Measurements from ENCODE around the gene ITGBL1. TPM values are rescaled to one million over a fixed set of nuclear protein-coding genes. Genes with fewer than 3 reads are reported as not detected.

The ITGBL1 gene
- total RNA-seq, 2 donors from 2014 or later = not detected

DNA sequence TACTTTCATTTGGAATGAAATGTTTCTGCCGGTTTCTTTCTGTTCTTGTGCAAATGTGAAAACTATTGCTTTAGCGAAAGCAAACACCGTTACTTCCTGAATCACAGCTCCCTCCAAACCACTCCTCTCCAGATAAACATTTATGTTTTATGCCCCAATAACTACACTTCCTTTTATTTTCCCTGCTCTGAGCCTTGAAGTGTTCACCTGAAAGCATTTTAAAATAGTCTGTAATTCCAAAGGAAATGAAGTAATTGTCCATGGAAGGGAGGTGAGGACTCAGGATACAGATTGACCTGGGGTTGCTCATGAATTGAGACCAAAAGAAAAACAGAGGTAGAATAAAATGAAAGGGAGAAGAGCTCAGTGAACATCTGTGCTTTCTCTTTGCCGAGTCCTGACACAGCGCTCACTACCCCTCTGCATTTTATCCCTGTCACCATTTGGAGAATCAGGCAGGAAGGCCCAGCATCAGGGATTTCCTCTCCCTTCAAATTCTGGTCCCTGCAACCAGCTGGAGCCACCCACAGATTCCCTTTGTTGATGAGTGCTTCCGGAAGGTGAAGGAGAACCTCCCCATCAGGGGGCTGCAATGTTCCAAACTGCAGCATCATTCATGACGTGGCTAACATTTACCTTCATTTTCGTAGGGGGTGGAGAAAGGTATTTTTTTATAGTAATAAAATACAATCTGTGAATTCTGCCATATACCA, 171.9 kb downstream of the ITGBL1 start:
- H3K27ac Mint-ChIP-seq = no peak overlapping the region
- Histone ChIP-seq H3K4me1 (ENCODE audit: control insufficient read depth, insufficient read depth, low read length) (no peaks in the 10 kb centered on the region), H3K27me3 (ENCODE audit: control insufficient read depth, insufficient read depth, low read length, poor library complexity, severe bottlenecking) (no peaks in the 10 kb centered on the region), H3K36me3 (ENCODE audit: control insufficient read depth, insufficient read depth, low read length) (no peaks in the 10 kb centered on the region), H3K9ac (ENCODE audit: extremely low read depth, low read length, poor library complexity, severe bottlenecking) (no peak overlapping the region), H3K27ac (ENCODE audit: low read depth, low read length) (no peak overlapping the region), H3K9me3 (ENCODE audit: control insufficient read depth, low read length) (no peaks in the 10 kb centered on the region), H3K4me3 (ENCODE audit: low read length) (no peak overlapping the region)
- no peak overlapping the region for H3K4me3 Mint-ChIP-seq
- no peaks in the 10 kb centered on the region for H3K9me3 Mint-ChIP-seq
- peak; percentile 56 for DNase-seq
- TF ChIP-seq, protein P1, sequence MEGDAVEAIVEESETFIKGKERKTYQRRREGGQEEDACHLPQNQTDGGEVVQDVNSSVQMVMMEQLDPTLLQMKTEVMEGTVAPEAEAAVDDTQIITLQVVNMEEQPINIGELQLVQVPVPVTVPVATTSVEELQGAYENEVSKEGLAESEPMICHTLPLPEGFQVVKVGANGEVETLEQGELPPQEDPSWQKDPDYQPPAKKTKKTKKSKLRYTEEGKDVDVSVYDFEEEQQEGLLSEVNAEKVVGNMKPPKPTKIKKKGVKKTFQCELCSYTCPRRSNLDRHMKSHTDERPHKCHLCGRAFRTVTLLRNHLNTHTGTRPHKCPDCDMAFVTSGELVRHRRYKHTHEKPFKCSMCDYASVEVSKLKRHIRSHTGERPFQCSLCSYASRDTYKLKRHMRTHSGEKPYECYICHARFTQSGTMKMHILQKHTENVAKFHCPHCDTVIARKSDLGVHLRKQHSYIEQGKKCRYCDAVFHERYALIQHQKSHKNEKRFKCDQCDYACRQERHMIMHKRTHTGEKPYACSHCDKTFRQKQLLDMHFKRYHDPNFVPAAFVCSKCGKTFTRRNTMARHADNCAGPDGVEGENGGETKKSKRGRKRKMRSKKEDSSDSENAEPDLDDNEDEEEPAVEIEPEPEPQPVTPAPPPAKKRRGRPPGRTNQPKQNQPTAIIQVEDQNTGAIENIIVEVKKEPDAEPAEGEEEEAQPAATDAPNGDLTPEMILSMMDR (conservative IDR thresholded peaks at IDR 0.05) = no peak
- H3K36me3 Mint-ChIP-seq (ENCODE audit: low read depth) = no peaks in the 10 kb centered on the region
- no peaks in the 10 kb centered on the region for H3K27me3 Mint-ChIP-seq (ENCODE audit: insufficient read depth)
- peaks cover 9% of the 10 kb centered on the region for H3K4me1 Mint-ChIP-seq
- 71 to 100% methylated on average over 2 to 8 of the region's 8 CpGs for WGBS, 2 experiments (ENCODE audit: insufficient coverage in 1 of 2, insufficient read length in 1 of 2)

- TF ChIP-seq, protein P1 (conservative IDR thresholded peaks at IDR 0.05) = no peak
- Histone ChIP-seq H3K4me1 (ENCODE audit: control insufficient read depth, insufficient read depth, low read length) (no peaks in the 10 kb centered on the region), H3K9me3 (ENCODE audit: control insufficient read depth, low read length) (no peaks in the 10 kb centered on the region), H3K9ac (ENCODE audit: extremely low read depth, low read length, poor library complexity, severe bottlenecking) (no peak overlapping the region), H3K36me3 (ENCODE audit: control insufficient read depth, insufficient read depth, low read length) (no peaks in the 10 kb centered on the region), H3K27ac (ENCODE audit: low read depth, low read length) (no peak overlapping the region), H3K4me3 (ENCODE audit: low read length) (no peak overlapping the region), H3K27me3 (ENCODE audit: control insufficient read depth, insufficient read depth, low read length, poor library complexity, severe bottlenecking) (no peaks in the 10 kb centered on the region)
- Mint-ChIP-seq H3K27ac (no peak overlapping the region), H3K9me3 (no peaks in the 10 kb centered on the region), H3K36me3 (ENCODE audit: low read depth) (no peaks in the 10 kb centered on the region), H3K27me3 (ENCODE audit: insufficient read depth) (no peaks in the 10 kb centered on the region), H3K4me1 (peaks cover 9% of the 10 kb centered on the region), H3K4me3 (no peak overlapping the region)
- WGBS, 2 experiments (ENCODE audit: insufficient coverage in 1 of 2, insufficient read length in 1 of 2) = 93 to 100% methylated on average over 2 to 3 of the region's 3 CpGs
- DNase-seq = no peak
These were observed 172.5 kb downstream of the ITGBL1 start for GRCh38 chr13:101624981-101625380.

GRCh38 chr13:101626925-101627555, 174.6 kb downstream of the ITGBL1 start:
- Mint-ChIP-seq H3K27me3 (ENCODE audit: insufficient read depth) (no peaks in the 10 kb centered on the region), H3K4me1 (peaks cover 9% of the 10 kb centered on the region), H3K4me3 (no peak overlapping the region), H3K9me3 (no peaks in the 10 kb centered on the region), H3K36me3 (ENCODE audit: low read depth) (no peaks in the 10 kb centered on the region), H3K27ac (no peak overlapping the region)
- Histone ChIP-seq H3K9me3 (ENCODE audit: control insufficient read depth, low read length) (no peaks in the 10 kb centered on the region), H3K4me3 (ENCODE audit: low read length) (no peak overlapping the region), H3K27ac (ENCODE audit: low read depth, low read length) (no peak overlapping the region), H3K36me3 (ENCODE audit: control insufficient read depth, insufficient read depth, low read length) (no peaks in the 10 kb centered on the region), H3K27me3 (ENCODE audit: control insufficient read depth, insufficient read depth, low read length, poor library complexity, severe bottlenecking) (no peaks in the 10 kb centered on the region), H3K4me1 (ENCODE audit: control insufficient read depth, insufficient read depth, low read length) (no peaks in the 10 kb centered on the region), H3K9ac (ENCODE audit: extremely low read depth, low read length, poor library complexity, severe bottlenecking) (no peak overlapping the region)
- TF ChIP-seq, protein P1 (conservative IDR thresholded peaks at IDR 0.05) = no peak
- no peak for DNase-seq
- WGBS, 2 experiments (ENCODE audit: insufficient coverage in 1 of 2, insufficient read length in 1 of 2) = 94 to 100% methylated on average over 2 to 3 of the region's 4 CpGs

Measured in endodermal cell (in vitro differentiated cells).